GM21786 (cell line): Measurements from ENCODE around the gene NOS1AP.

ENCODE experiments used
- ATAC-seq: cut with Tn5 transposase; IDR thresholded peaks from one replicate; pipeline ENCODE4 v1.9.1; 2021; ENCODE audit not compliant: unreplicated experiment

NOS1AP gene

DNA sequence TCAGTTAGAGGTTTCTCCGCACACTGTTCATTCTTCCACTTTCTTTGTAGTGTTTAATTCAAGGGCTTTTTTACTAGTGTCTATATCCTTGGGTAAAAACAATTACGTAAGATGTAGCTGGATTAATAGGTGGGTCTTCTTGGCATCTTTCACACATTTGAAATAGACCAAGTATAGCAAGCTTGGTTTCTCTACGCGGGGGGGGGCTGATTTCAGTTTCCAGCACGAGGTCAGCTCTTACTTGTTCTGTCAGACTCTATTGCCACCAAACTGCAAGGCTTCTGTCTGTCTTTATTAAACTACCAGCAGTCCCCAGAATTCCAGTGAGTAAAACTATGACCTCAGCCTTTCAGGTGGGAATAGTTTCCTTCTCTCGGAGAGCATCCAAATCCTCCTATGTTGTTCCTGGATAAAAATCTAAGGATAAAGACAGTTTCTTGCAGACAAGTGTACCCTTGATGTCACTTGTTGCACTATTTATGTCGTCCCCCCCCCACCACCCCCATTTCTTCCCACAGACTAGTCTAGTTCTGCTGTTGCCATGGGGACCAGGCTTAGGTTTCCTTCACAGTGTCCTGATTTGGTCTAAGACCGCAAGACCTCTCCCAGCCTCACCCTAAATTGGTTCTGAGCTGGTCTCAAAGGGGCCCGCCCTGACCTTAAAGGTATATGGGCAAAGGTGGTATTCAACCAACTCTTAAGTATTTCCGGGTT is 290.2 kb downstream of the NOS1AP start:
- ATAC-seq = no peak

DNA sequence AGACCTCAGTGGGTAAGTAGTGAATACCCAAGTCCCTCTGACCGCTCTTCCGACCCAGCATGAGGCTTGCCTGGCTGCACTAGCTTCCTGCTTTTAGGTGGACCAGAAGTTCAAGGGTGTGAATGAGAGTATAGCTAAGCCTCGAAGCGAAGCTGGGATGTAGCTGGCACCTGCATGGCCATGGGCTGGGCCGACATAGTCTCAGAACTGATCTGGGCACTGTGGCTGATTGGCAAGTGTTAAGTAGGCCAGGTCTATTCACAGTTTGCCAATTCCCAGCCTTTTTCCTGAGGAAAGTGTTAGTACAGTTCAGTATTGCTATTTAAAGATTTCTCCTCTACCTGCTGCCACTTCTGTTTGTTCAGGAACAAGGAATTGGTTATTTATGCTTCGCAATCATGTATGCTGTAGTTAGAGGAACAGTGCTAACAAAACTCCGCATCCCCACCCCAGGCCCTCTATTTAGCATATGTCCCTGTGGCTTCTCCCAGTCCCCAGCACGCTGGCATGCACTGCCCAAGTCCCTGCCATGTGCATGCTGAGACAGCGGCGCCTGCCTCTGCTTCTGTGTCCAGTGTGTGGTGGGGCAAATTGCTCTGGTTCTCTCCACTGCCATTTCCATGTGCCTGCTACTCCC is 290.9 kb downstream of the NOS1AP start:
- no peak for ATAC-seq

DNA sequence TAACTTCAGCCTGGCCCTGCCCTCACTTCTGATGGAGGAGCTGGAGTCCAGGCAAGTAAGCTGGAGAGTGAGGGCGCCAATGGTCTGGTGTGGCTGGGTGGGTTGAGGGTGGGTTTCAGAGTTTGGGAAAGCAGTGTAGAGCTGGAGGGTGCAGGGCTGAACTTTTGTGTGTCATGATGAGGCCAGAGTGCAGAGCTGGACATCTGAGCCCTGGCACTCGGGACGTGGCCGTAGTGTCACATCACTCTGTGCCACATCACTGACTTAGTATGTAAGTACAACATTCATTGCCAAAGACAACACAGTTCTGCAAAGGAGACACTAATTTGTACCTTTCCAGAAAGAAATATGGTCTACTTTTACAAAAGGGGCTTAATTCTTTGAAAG is 291.4 kb downstream of the NOS1AP start:
- ATAC-seq = no peak

DNA sequence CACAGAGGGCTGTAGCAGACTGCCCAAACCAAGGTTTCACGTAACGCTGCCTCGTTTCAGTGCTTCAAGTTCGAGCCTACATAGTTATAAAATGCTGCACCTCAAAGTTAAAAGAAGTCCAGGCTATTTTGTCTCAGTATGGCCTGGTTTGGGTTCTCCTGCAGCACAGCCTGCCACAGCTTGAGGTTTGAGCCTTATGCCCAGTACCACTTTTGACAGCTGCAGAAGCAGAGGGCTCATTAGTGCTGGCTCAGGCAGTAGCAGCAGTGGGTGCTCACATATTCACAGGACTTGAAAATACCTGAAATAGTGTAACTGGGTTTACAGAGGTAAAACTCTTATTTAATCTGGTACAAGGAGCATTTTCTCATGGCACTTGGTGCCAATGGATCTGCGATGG is 291.9 kb downstream of the NOS1AP start:
- peak; percentile 42 for ATAC-seq

DNA sequence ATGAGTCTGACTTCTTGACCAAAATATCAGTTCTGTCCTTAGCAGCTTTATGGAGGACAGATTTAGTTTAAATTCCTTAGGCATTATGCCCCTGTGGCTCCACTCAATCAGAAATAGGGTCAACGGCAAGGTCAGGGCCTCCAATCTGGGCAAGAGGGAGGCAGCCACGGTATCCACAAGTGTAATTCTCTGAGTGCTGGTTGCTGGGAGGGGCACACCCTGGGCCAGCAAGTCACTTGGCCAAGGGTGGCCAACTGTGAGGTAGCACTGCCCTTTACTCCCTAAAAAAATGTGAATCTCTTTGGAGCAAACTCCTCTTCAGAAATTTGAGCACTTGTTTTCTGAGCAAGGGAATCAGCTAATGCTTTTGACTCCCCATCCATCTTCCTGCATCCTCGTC is 294.3 kb downstream of the NOS1AP start:
- no peak for ATAC-seq

DNA sequence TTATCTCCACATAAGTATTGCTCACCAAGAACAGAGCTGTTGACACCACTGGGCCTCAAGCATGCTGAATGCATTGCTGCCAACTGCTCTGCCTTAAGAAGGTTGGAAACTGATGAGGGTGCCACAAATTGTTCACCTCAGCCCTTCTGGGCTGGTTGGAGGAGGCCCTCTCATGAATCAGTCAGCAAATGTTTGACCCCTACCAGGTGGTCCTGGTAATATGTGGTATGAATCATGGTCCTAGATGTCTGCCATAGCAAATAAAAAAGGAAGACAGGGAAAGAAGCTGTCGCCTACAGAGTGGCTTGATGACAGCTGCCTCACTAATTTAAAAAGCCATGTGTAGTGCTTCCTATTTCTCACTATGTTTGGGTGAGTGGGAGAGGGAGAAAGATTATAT is 295.0 kb downstream of the NOS1AP start:
- no peak for ATAC-seq

DNA sequence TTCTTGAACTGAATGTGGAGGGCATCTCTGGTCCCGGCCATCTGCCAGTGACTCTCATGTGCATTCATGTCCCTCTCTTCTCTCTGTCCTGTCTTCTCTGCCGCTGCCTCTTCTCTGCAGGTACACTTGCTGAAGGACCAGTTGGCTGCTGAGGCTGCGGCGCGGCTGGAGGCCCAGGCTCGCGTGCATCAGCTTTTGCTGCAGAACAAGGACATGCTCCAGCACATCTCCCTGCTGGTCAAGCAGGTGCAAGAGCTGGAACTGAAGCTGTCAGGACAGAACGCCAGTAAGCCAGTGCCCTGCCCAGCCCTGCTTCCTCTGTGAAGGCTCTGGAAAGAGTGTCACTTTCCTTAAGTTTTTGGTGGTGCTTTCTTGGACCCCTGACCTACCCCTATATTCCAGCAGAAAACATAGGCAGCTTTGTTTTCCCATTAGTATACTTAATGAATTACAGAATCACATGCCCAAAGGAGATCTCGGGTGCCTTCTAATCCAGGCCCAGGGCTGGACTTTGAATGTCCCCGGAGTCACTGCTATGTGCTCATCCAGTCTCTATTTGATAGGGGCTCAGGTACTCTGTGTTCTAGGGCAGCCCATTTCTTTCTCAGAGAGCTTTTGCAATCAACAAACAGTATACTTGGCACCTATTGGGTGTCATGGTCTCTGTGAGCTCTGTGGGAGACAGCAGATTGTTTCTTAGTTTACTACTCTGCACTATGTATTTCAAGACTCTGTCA is 296.0 kb downstream of the NOS1AP start:
- no peak for ATAC-seq

DNA sequence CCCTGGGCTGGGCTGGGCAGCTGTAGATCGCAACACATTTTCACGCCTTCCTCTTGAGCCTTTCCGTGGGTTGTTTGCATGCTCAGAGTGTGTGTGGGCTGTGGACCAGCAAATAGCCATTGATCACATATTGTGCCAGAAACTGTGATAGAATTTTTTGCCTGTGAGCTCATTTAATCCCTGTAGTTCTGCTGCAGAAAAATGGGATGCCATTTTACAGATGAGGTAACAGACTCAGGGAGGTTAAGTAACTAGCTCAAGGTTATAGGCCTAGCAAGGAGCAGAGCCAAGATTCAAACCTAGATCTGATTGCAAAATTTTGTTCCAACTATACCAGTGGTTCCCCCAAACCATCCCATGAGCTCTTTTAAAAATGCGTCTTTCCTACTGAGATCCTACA is 296.7 kb downstream of the NOS1AP start:
- no peak for ATAC-seq

DNA sequence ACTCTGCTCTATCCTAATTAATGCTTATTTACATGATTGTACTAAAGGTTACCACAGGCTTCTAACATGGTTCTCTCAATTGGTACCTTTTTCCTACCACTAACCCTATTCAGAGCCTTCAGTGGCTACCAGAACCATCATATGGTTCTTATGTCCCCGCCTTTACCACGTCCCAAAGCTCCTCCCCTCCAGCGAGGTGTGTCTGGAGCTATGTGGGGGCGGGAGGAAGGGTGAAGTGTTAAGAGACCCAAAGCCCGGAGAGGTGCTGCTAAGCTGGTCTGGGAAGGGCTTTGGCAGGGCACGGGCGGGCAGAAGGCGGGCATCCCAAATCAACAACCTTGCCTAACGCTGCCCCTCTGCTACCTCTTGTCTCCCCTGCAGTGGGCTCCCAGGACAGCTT is 297.2 kb downstream of the NOS1AP start:
- no peak for ATAC-seq

DNA sequence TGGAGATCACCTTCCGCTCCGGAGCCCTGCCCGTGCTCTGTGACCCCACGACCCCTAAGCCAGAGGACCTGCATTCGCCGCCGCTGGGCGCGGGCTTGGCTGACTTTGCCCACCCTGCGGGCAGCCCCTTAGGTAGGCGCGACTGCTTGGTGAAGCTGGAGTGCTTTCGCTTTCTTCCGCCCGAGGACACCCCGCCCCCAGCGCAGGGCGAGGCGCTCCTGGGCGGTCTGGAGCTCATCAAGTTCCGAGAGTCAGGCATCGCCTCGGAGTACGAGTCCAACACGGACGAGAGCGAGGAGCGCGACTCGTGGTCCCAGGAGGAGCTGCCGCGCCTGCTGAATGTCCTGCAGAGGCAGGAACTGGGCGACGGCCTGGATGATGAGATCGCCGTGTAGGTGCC is 297.6 kb downstream of the NOS1AP start:
- ATAC-seq = no peak

DNA sequence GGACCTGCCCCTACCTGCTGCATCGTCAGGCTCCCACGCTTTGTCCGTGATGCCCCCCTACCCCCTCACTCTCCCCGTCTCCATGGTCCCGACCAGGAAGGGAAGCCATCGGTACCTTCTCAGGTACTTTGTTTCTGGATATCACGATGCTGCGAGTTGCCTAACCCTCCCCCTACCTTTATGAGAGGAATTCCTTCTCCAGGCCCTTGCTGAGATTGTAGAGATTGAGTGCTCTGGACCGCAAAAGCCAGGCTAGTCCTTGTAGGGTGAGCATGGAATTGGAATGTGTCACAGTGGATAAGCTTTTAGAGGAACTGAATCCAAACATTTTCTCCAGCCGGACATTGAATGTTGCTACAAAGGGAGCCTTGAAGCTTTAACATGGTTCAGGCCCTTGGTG is 298.3 kb downstream of the NOS1AP start:
- ATAC-seq = no peak

DNA sequence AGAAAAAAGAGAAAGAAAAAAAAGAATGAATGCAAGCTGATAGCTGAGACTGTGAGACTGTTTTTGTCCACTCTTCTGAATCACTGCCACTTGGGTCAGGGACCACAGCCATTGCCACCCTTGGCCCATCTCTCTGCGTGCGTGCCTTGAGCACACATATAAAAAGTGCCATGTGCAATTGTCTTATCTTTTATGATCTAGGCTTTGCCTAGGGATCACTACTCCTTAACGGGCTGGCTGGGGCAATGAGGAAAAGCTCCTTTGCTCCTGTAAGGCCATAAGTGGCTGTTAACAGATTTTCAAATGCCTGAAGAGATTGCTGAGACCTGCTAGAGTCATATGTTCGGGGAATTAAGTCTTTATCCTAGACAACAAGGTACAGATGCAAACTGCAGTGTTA is 299.0 kb downstream of the NOS1AP start:
- no peak for ATAC-seq

DNA sequence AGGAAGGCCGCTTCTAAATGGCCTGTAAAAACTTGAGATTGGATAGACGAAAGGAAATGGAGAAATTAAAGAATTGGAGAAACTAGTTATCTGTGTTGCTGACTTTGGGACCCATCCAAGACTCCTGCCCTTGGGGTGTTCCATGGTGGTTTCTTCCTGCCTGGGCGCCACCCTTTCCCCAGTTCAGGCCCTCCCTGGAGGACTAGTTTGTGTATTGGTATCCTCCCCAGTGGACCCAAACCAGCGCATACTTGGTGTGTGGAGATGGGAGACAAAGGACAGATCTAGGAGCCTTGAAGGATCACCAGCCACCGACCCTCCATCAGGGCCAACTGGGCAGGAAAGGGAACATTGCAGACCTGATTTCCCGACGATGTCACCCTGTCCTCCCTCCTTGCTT is 300.1 kb downstream of the NOS1AP start:
- ATAC-seq = no peak

DNA sequence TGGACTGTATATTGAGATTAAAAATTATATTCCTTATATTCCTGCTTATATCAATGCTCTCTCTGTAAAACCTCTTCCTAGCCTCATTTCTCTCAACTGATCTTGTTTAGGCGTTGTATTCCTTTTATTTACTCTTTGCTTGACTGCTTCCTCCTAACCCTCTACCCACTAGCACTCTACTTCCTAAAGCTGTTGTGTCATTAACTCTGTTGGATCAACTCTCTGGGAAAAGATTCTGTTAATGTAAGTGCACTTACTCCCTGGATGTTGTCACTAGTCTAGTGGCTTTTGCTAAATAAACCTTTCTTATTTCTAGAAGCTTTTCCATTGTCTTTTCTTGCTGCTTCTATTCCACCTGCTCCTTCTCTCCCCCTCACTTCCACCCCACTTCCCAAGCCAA is 300.7 kb downstream of the NOS1AP start:
- ATAC-seq = no peak

DNA sequence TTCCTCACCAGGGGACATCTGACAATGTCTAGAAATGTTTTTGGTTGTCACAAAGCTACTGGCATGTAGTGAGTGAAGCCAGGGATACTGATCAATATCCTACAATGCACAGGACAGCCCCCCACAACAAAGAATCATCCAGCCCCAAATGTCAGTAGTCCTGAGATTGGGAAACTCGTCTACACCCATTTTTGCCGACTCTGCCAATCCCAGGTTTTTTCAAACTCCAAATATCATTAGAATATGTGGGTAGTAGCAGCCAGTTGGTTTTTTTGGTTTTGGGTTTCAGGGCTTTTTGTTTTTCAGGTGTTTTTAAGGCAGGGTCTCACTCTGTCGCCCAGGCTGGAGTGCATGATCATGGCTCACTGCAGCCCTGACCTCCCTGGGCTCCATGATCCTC is 301.2 kb downstream of the NOS1AP start:
- ATAC-seq = no peak

DNA sequence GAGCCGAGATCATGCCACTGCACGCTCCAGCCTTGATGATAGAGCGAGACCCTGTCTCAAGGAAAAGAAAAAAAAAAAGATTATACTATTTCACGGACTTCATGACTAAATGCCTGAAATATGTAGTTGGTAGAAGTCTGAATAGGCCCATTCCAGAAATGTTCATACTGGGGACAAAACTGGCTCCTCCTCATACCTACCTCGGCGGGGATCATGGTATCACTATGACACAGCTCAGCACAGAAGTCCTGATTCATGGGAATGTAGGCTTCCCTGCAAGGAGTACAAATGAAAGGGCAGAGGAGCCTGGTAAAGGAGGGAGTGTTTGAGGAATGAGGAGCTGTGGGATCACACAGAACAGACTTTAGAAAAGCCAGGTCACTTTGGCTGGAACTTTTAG is 302.1 kb downstream of the NOS1AP start:
- ATAC-seq = no peak

DNA sequence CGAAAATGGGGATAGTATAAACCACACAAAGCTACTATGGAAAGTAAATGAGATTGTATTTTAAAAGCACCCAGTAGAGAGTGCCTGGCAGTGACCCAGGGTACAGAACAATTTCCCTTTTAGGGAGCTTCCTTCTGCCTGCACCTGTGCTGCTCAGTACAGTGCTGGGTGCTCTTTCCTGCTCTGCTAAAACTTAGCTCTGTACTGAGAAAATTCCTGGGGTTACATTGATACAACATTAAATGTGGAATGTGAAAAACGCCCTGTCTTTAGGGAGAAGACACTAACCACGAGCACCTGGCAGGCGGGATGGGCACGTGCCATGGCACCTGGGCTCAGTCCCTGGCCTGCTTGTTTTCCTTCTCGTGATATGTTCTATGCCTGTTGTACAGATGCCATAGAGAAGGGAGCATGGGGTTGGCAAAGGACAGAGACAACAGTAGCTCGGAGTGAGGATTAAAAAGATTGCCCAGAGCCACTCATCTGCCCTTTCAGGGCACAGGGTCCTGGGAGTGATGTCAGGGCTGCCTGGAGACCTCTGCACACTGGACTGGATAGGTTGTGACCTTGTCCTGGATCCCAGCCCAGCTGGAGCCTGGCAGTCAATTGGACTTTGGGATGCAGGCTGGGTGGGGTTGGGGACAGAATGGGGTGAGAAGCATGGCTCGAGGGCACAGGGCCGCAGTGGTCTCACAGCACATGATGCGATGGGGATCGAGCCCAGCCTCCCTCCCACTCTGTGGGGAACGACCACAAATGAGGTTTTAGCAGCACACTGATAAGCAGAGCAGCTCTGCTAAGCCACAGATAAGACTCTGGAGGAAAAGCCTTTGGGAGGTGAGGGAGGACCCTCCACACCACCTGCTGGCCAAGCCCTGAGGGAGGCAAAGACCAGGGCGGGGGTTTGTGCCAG is 302.9 kb downstream of the NOS1AP start:
- no peak for ATAC-seq

DNA sequence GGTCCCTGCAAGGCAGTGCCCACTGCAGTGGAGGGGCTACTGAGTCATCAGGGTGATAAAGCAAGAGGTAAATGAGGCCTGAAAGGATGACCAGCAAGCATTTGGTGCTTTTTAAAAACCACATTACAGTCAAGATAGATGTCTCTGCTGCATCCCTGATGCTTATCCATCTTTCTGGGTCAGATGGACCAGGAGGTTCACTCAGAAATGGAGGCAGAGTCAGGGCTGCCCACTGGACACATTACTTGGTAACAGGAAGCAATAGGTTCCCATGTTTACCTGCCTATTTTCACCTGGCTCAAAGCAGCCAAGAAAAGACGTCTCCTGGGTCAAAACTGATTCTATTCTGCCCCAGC is 303.6 kb downstream of the NOS1AP start:
- ATAC-seq = no peak

DNA sequence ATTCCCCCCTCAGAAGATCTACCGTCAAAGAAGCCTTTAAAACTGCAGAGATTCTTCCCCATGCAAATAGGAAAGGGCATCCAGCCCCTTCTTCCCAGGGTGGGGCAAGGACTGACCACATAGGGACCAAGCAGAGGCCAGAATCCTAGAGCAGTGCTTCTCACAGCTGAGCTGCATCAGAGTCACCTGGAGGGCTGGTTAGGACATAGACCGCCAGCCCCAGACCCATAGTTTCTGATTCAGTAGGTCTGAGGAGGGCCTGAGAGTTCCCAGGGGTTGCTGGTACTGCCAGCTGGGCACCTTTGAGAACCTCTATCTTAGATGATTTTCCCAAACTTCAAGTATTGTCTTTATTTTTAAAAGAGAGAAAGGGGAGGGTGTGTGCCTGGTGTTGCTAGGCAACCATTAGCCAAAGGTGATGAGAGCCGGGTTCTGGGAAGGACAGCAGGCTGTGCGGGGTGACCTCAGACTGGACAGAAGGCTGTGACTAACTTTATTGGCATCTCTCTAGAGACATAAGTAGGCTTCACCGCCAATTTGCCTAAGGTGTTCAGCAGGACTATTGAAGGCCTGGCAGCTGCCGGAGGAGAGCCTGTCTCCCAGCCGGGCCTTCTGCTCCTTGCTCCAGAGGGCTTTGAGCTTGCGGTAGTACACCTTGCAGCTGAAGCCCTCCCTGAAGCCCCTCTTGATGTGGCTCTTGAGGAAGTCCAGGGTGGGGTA is 304.2 kb downstream of the NOS1AP start:
- no peak for ATAC-seq

DNA sequence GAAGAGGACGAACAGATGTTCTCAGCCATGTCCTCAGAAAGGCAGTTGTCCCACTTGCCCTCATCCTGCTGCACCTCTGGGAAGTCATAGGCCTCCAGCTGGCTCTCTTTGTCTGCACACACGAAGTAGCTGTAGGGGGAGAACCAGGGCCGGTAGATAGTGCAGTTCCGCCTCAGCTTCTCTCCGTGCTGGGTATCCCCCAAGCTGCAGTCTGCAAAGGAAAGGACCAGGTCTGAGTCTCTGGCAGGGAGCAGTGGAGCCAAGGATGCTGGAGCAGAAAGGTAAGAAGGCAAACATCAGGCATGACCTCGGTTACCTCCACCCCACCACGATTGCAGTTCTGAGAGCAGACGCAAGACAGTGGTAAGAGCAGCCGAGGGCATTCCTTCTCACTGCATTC is 304.9 kb downstream of the NOS1AP start:
- no peak for ATAC-seq

DNA sequence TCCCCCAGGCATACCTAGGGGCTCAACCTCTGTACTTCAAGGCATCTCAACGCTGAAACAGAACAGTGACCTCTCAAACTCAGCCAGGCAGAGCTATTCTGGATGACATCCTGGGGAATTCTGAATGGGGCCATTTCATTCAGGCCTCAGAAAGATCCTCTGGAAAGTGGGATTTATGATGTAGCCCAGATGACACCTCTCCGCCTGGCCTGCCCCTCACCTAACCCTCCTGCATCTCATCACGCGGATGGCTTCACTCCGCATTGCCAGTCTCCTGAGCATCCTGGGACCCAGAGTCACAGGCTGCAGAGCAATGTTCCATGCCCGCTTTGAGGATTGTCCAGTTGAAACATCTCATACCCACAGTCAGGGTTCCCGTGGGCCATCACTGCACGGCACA is 306.0 kb downstream of the NOS1AP start:
- no peak for ATAC-seq
